WTC11 (cell line): ENCODE results near the gene TMEM54. TPM values are rescaled to one million over a fixed set of nuclear protein-coding genes. Genes with fewer than 3 reads are reported as not detected.
A peak's percentile ranks its signal among the peaks of the same experiment; 100 is the strongest.

Source experiments
- ATAC-seq: fragments of 200-7000 bp; cut with Tn5 transposase; 2 replicates; pipeline ENCODE4 v1.10.0; 2021; ENCODE audit warnings: mild to moderate bottlenecking, moderate library complexity
- CTCF ChIA-PET: fragments of 300-600 bp; sonication (Branson Sonifier 250); formaldehyde crosslinking; loops from one replicate; lab custom pipeline; 2021; ENCODE audit warnings: antibody characterized with exemption; lab: Charles Lee
- POLR2A ChIA-PET: fragments of 350-600 bp; sonication (Branson Sonifier 250); formaldehyde crosslinking; loops from one replicate; lab custom pipeline; 2021; ENCODE audit warnings: antibody characterized with exemption; lab: Charles Lee
- DNase-seq: peaks from one replicate; pipeline ENCODE4 v3.0.0; 2021; ENCODE audit warnings: low spot score
- H3K27ac Mint-ChIP-seq: 2 replicates; pipeline ENCODE4 v1.8.0; 2021; ENCODE audit warnings: mixed read lengths
- H3K27me3 Mint-ChIP-seq: 2 replicates; pipeline ENCODE4 v1.8.0; 2021; ENCODE audit warnings: low read depth, mild to moderate bottlenecking, moderate library complexity, mixed read lengths
- H3K36me3 Mint-ChIP-seq: 2 replicates; pipeline ENCODE4 v1.8.0; 2021; ENCODE audit warnings: mixed read lengths
- H3K4me1 Mint-ChIP-seq: 2 replicates; pipeline ENCODE4 v1.8.0; 2022; ENCODE audit warnings: mixed read lengths
- H3K4me3 Mint-ChIP-seq: 2 replicates; pipeline ENCODE4 v1.8.0; 2021; ENCODE audit warnings: mild to moderate bottlenecking, moderate library complexity, mixed read lengths
- H3K9me3 Mint-ChIP-seq: 2 replicates; pipeline ENCODE4 v1.8.0; 2021; ENCODE audit warnings: mixed read lengths
- ATF2 ChIP-seq: sonication (generic); formaldehyde crosslinking; IDR thresholded peaks from 2 replicates; pipeline ENCODE4 v1.8.1; 2022; ENCODE audit warnings: low read depth, missing genetic modification reagents, borderline replicate concordance
- ATF6 ChIP-seq: sonication (generic); formaldehyde crosslinking; IDR thresholded peaks from 2 replicates; pipeline ENCODE4 v1.8.1; 2023; ENCODE audit warnings: mild to moderate bottlenecking, missing genetic modification reagents
- CBFB ChIP-seq: sonication (generic); formaldehyde crosslinking; IDR thresholded peaks from 2 replicates; pipeline ENCODE4 v1.8.1; 2022; ENCODE audit warnings: mild to moderate bottlenecking, low read depth, missing genetic modification reagents
- CREM ChIP-seq: sonication (generic); formaldehyde crosslinking; IDR thresholded peaks from 2 replicates; pipeline ENCODE4 v1.8.1; 2022; ENCODE audit warnings: mild to moderate bottlenecking, missing genetic modification reagents, moderate library complexity
- E2F4 ChIP-seq: sonication (generic); formaldehyde crosslinking; IDR thresholded peaks from 2 replicates; pipeline ENCODE4 v1.8.1; 2022; ENCODE audit warnings: low read depth, mild to moderate bottlenecking, moderate library complexity, missing genetic modification reagents, borderline replicate concordance
- FOXJ3 ChIP-seq: sonication (generic); formaldehyde crosslinking; IDR thresholded peaks from 2 replicates; pipeline ENCODE4 v1.9.0; 2021; ENCODE audit warnings: missing genetic modification reagents, mild to moderate bottlenecking, borderline replicate concordance
- JAZF1 ChIP-seq: fragments of 250-450 bp; sonication (Bioruptor Pico); IDR thresholded peaks from 2 replicates; pipeline ENCODE4 v1.9.0; 2021; ENCODE audit warnings: moderate library complexity, mild to moderate bottlenecking, inconsistent platforms
- MAX ChIP-seq: sonication (generic); formaldehyde crosslinking; IDR thresholded peaks from 2 replicates; pipeline ENCODE4 v1.8.0; 2022; ENCODE audit warnings: mild to moderate bottlenecking, missing genetic modification reagents
- NR2C2 ChIP-seq: sonication (generic); formaldehyde crosslinking; IDR thresholded peaks from 2 replicates; pipeline ENCODE4 v1.8.0; 2022; ENCODE audit warnings: mild to moderate bottlenecking, missing genetic modification reagents
- PRDM15 ChIP-seq: sonication (generic); formaldehyde crosslinking; IDR thresholded peaks from 2 replicates; pipeline ENCODE4 v1.8.0; 2022; ENCODE audit warnings: missing genetic modification reagents
- RORB ChIP-seq: fragments of 250-450 bp; sonication (Bioruptor Pico); IDR thresholded peaks from 2 replicates; pipeline ENCODE4 v1.9.0; 2021; ENCODE audit warnings: mild to moderate bottlenecking
- SOX15 ChIP-seq: fragments of 250-450 bp; sonication (Bioruptor Pico); IDR thresholded peaks from 2 replicates; pipeline ENCODE4 v1.9.0; 2021; ENCODE audit warnings: mild to moderate bottlenecking
- STAT6 ChIP-seq: sonication (generic); formaldehyde crosslinking; conservative IDR thresholded peaks from 2 replicates; pipeline ENCODE4 v1.8.1; 2023; ENCODE audit warnings: mild to moderate bottlenecking, low read depth, missing genetic modification reagents, moderate library complexity
- TEAD1 ChIP-seq: sonication (generic); formaldehyde crosslinking; IDR thresholded peaks from 2 replicates; pipeline ENCODE4 v1.8.0; 2022; ENCODE audit warnings: mild to moderate bottlenecking, missing genetic modification reagents
- TEAD4 ChIP-seq: sonication (generic); formaldehyde crosslinking; IDR thresholded peaks from 2 replicates; pipeline ENCODE4 v1.8.0; 2022; ENCODE audit warnings: mild to moderate bottlenecking, missing genetic modification reagents
- ZBTB21 ChIP-seq: sonication (generic); formaldehyde crosslinking; IDR thresholded peaks from 2 replicates; pipeline ENCODE4 v1.8.1; 2023; ENCODE audit warnings: mild to moderate bottlenecking, missing genetic modification reagents, borderline replicate concordance
- ZNF121 ChIP-seq: sonication (generic); formaldehyde crosslinking; IDR thresholded peaks from 2 replicates; pipeline ENCODE4 v1.8.0; 2023; ENCODE audit warnings: missing genetic modification reagents
- ZNF317 ChIP-seq: sonication (generic); formaldehyde crosslinking; IDR thresholded peaks from 2 replicates; pipeline ENCODE4 v1.8.1; 2023; ENCODE audit warnings: low read depth, mild to moderate bottlenecking, moderate library complexity, missing genetic modification reagents, borderline replicate concordance
- ZNF416 ChIP-seq: fragments of 250-450 bp; sonication (Bioruptor Pico); IDR thresholded peaks from 2 replicates; pipeline ENCODE4 v1.9.0; 2021; ENCODE audit warnings: mild to moderate bottlenecking, inconsistent platforms
- ZNF671 ChIP-seq: fragments of 250-450 bp; sonication (Bioruptor Pico); IDR thresholded peaks from 2 replicates; pipeline ENCODE4 v1.8.0; 2021; ENCODE audit warnings: mild to moderate bottlenecking
- ZSCAN18 ChIP-seq: fragments of 250-450 bp; sonication (Bioruptor Pico); IDR thresholded peaks from 2 replicates; pipeline ENCODE4 v2.1.2; 2022; ENCODE audit warnings: mild to moderate bottlenecking, moderate library complexity
- total RNA-seq: library from RNA; stranded (reverse); gene quantifications from 3 replicates; pipeline ENCODE4 v1.2.3, GENCODE V29; 2021

The TMEM54 gene
- total RNA-seq, 1 experiment from 2014 or later: 20.7 TPM

GRCh38 chr1:32937061-32937460 is 35.9 kb upstream of the TMEM54 start:
- H3K36me3 Mint-ChIP-seq: peaks cover 13% of the 10 kb centered on the region
- POLR2A ChIA-PET: no interaction called here
- no peaks in the 10 kb centered on the region for H3K27me3 Mint-ChIP-seq
- peak overlapping the region; percentile 63; the same call in 1 of the 2 replicates for H3K27ac Mint-ChIP-seq
- no peak overlapping the region for H3K4me3 Mint-ChIP-seq
- peaks cover 7% of the 10 kb centered on the region for H3K4me1 Mint-ChIP-seq
- no peak for ATAC-seq
- CTCF ChIA-PET: interaction anchor here (0.6 to 1.1 kb wide), 3 partner anchors 88 to 149 kb away, joined by 3 to 5 read pairs (median 4); no protein-coding TSS in a partner anchor
- TF ChIP-seq STAT6: no peak
- no peak for TF ChIP-seq PRDM15
- TF ChIP-seq TEAD1 (CRISPR knock-in tag): no peak
- no peak for TF ChIP-seq ZNF317 (CRISPR knock-in tag)
- no peak for TF ChIP-seq ATF2 (CRISPR knock-in tag)
- TF ChIP-seq ZNF416 (CRISPR knock-in tag): no peak
- TF ChIP-seq JAZF1 (CRISPR knock-in tag): no peak
- TF ChIP-seq E2F4 (CRISPR knock-in tag): no peak
- no peak for TF ChIP-seq CREM
- TF ChIP-seq FOXJ3 (CRISPR knock-in tag): no peak
- no peak for TF ChIP-seq ZBTB21 (CRISPR knock-in tag)
- H3K9me3 Mint-ChIP-seq: no peaks in the 10 kb centered on the region
- DNase-seq: no peak

- H3K27me3 Mint-ChIP-seq: no peaks in the 10 kb centered on the region
- no peak for ATAC-seq
- no peak for TF ChIP-seq CBFB (CRISPR knock-in tag)
- TF ChIP-seq ZNF671 (CRISPR knock-in tag): no peak
- TF ChIP-seq SOX15 (CRISPR knock-in tag): no peak
- TF ChIP-seq NR2C2: no peak
- TF ChIP-seq ZSCAN18 (CRISPR knock-in tag): no peak
- no peak for TF ChIP-seq ATF6 (CRISPR knock-in tag)
- no peak for TF ChIP-seq MAX (CRISPR knock-in tag)
- TF ChIP-seq CREM: no peak
- TF ChIP-seq ZNF121: no peak
- no peak for TF ChIP-seq ATF2 (CRISPR knock-in tag)
- TF ChIP-seq TEAD4: no peak
- TF ChIP-seq RORB (CRISPR knock-in tag): no peak
These were observed 33.3 kb upstream of the TMEM54 start for GRCh38 chr1:32934535-32934934.

More at GRCh38 chr1:32934535-32934934, 33.3 kb upstream of the TMEM54 start:
- Mint-ChIP-seq H3K36me3 (peaks cover 12% of the 10 kb centered on the region), H3K4me3 (no peak overlapping the region), H3K9me3 (no peaks in the 10 kb centered on the region), H3K4me1 (peaks cover 7% of the 10 kb centered on the region), H3K27ac (no peak overlapping the region)
- CTCF ChIA-PET: interaction anchor here (1.6 to 3.6 kb wide), 11 partner anchors 9 to 152 kb away, joined by 9 to 34 read pairs (median 17); partner anchors contain the start of genes AZIN2, HPCA and RNF19B
- DNase-seq: no peak
- POLR2A ChIA-PET: interaction anchor here (1.1 kb wide), 1 partner anchor 58 kb away, joined by 3 read pairs; no protein-coding TSS in a partner anchor
